ENCODE measurements around the gene DHX15. TPM values are rescaled to one million over a fixed set of nuclear protein-coding genes. Genes with fewer than 3 reads are reported as not detected.
A peak's percentile ranks its signal among the peaks of the same experiment; 100 is the strongest.
"Not testable (repeated sequence)": the region's sequence is repeated elsewhere in the genome, so short reads cannot be mapped to it uniquely, and the experiment has no call there.

DHX15 gene
- total RNA-seq, 1 donor from 2014 or later = 48.0 TPM

DNA sequence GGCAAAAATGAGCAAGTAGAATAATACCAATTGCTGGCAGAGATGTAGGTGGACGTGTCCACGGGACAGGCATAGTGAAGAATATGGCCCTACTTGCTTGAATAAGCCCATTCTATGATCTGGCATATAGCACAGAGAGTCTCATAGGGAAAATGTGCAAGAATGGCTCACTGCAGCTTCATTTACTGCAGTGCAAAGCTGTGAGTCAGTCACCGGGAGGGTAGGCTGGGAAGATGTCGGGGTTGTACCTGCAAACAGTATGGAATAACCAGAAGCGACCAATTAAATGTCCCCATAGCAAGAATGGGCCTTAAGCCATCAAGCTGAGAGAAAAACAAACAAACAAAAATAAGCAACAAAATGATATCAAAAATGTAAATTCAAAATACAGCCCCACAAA, 74.3 kb downstream of the DHX15 start:
- intact Hi-C loops (cut with DNase I) = no loop called here
- ATAC-seq (ENCODE audit: poor library complexity) (no peak), DNase-seq (no peak)

DNA sequence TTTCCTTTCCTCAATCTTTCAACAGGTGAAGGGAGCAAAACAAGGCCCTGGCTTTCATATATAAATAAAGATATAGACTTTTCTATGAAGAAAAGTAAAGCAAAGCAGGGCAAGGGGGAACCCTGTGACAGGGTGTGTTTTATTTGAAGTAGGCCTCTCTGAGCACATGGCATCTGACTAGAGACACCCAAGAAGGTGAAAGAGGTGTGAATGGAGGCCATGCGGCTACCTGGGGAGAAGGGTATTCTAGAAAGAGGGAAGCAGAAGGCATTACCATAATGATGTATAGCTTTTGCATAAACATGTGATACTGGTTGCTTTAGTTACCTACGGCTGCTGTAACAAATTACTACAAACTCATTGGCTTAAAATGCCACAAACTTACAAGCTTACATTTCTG, 75.8 kb downstream of the DHX15 start:
- ATAC-seq (ENCODE audit: poor library complexity) (no peak), DNase-seq (no peak)
- intact Hi-C loops (cut with DNase I) = no loop called here

DNA sequence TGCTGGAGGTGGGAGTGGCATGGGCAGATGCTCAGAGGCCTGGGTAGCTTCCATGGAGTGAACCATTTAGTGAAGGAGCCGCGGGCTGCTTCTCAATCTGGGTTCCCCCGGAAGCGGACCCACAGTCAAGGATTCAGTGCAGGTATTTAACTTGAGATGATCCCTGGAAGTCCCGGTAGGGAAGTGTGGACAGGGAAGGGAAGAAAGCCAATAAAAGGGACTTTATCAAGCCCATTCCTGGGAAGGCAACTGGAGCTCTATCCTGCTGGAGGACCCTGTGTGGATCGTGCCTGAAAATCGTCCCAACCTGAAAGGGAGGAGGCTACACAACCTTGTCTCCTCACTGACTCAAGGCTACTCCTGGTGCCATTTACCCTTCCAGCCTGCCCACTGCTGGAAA, 76.9 kb downstream of the DHX15 start:
- intact Hi-C loops (cut with DNase I) = no loop called here
- DNase-seq (no peak), ATAC-seq (ENCODE audit: poor library complexity) (no peak)

DNA sequence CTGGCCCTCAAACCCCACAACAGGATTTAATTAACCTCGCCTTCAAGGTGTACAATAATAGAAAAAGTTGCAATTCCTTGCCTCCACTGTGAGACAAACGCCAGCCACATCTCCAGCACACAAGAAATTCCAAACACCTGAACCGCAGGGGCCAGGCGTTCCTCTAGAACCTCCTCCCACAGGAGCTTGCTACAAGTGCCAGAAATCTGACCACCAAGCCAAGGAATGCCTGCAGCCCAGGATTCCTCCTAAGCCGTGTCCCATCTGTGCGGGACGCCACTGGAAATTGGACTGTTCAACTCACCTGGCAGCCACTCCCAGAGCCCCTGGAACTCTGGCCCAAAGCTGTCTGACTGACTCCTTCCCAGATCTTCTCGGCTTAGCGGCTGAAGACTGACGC, 81.3 kb downstream of the DHX15 start:
- ATAC-seq (ENCODE audit: poor library complexity); intact Hi-C loops (cut with DNase I); DNase-seq: not testable (repeated sequence)

DNA sequence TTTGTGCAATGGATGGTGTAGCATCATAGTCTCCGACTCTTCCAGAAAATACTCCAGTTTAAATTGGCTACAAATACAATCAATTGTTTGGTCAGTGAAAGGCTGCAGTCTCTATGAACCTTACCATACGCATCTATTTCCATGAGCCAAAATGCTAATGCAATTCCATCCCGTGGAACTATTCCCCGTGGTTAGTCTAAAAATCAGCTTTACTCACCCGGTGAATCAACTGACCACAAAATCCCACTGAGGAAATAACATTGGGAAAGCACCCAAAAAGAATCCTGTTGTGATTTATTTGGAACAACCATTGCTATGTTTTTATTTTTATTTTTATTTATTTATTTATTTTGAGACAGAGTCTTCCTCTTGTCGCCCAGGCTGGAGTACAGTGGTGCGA, 87.1 kb downstream of the DHX15 start:
- intact Hi-C loops (cut with DNase I) = no loop called here
- ATAC-seq (ENCODE audit: poor library complexity) (no peak), DNase-seq (no peak)

DNA sequence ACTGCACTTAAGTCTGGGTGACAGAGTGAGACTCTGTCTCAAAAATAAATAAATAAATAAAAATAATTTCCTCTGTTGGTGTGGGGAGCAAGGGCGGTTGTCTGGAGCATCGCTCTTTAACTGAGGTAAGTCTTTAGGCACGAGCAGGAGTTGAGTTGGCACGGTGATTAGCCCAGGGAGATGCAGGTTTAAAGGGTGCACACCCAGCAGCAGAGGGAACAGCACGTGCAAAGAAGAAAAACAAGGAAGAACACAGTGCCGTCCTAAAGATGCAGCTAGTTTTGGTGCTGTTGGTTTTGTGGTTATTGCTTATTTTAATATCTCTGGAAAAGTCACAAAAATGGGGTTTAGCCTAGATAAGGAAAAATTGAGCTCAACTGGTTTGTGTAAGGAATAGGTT, 87.8 kb downstream of the DHX15 start:
- intact Hi-C loops (cut with DNase I) = no loop called here
- DNase-seq (no peak), ATAC-seq (ENCODE audit: poor library complexity) (no peak)

DNA sequence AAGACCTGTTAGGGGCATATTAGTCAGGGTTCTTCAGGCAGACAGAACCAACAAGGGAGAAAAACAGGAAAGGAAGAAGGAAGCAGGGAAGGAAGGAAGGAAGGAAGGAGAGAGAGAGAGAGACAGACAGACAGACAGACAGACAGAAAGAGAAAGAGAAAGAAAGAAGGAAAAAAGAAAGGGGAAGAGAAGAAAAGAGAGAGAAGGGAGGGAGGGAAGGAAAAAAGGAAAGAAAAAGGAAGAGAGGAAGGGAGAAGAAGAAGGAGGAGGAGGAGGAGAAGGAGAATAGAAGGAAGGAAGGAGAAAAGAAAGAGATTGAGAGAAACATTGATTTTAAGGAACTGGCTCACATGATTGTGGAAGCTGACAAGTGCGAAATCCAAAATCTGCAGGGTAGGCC, 89.0 kb downstream of the DHX15 start:
- no peak for DNase-seq
- ATAC-seq (ENCODE audit: poor library complexity) = no peak
- intact Hi-C loops (cut with DNase I) = no loop called here

DNA sequence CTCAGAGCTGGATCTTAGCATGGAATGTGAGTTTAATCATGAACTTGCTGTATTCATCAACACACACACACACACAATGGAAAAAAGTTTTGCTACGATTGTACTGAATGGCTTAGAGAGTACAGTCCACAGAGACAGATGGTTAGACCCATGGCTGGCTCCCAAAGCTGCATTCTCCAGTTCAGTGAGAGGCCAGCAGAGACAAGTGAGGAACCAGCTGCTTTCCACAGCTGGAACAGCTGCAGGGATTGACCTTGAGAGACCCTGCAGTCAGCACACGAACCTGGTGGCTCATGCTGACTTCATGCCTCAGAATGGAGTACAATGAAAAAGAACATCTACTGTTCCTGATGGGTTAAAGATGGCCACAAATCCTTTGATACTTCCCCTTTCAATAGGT, 94.5 kb downstream of the DHX15 start:
- DNase-seq (peak; percentile 61), ATAC-seq (ENCODE audit: poor library complexity) (peak; percentile 84)
- intact Hi-C loops (cut with DNase I) = loop anchor here (2.0 kb wide), 1 partner anchor 197 kb away; no protein-coding TSS in a partner anchor

DNA sequence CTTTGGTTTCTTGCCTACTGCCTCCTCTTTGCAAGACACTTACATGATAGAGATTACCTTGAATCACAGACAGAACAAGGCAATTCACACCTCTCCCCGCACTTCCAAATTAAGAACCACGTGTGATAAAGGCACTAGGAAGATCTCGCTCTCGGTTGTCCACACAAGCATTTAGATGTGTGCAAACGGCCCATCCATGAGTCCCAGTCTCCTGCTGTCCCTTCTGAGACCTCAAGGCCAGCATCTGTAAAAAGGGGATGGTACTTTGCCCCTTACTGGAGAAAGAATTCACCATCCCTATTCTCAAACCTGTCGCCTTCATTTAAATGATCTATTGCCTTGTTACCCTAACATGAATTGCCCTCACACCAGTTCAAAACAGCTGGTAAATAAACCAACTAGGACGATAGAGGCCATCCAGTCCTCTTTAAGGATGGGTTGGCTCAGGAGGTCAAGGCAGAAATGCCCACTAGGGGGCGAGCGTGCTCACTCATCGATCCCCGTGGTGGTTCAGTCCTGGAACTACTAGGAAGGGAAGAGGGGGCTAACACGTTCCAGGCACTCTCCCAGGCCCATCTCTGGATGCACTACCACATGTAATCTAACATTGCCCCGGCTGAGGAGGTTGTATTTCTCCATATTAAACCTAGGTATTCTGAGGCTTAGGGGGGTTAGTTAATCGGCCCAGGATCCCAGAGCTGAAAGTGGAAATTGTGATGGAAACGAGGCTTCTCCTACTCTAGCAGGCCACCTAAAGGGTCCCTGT, 95.8 kb downstream of the DHX15 start:
- intact Hi-C loops (cut with DNase I) = loop anchor here (2.0 kb wide), 1 partner anchor 198 kb away; no protein-coding TSS in a partner anchor
- DNase-seq = peak; percentile 88
- peak; percentile 90 for ATAC-seq (ENCODE audit: poor library complexity)

DNA sequence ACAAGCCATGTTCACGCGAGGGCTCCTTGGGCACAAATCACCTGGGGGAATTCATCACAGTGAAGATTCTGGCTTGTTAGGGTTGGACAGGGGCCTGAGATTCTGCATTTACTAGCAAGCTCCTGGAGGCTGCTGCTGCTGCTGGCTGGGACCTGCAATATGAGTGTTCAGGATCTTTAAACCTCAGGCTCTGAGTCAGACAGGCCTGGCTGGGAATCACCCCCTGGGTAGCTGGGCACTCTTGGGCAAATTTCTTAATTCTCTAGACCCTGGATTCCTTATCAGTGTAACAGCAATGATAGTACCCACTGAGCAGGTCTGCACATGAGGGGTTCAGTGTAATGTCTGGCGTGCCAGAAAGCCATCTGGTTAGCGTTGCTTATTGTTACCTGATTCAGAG, 101.5 kb downstream of the DHX15 start:
- intact Hi-C loops (cut with DNase I) = no loop called here
- DNase-seq = no peak
- no peak for ATAC-seq (ENCODE audit: poor library complexity)

DNA sequence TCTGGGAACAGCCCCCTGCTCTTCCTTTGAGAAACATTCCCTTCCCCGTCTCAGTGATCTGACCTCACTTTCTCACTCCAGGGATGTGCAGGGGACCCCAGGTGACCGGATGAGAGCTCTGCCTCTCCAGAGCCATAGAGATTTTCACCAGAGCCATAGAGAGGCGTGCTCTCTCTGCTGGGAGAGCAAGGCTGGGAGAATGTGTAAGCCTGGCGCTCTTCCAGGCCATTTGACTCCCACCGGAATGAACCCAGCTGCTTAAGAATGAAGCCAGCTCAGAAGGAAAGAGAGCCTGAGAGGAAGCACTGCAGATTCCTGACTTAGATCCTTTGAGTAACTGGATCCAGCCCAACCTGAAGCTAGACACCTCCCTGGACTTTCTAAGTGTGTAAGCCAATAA, 106.4 kb downstream of the DHX15 start:
- peak; percentile 58 for ATAC-seq (ENCODE audit: poor library complexity)
- DNase-seq = peak; percentile 62
- intact Hi-C loops (cut with DNase I) = no loop called here

Small RNA genes within 50 kb of the gene (microRNA-seq; reads per million reads assigned to microRNA genes)
- gene MIR573 = not detected

Other genes starting within 250 kb of the DHX15 start
- gene SOD3, start 211.0 kb upstream of the DHX15 start, total RNA-seq = 62.4 TPM